DND-41 (cell line): ENCODE data around the gene MRPL17.

Source experiments
- EZH2 ChIP-seq: IDR thresholded peaks from 3 replicates; pipeline ENCODE4 v1.6.1; 2012; ENCODE audit warnings: borderline replicate concordance, low read depth, mild to moderate bottlenecking, moderate library complexity, low read length, inconsistent platforms; ENCODE audit not compliant: severe bottlenecking
- TF ChIP-seq, protein P1 (sequence below): IDR thresholded peaks from 2 replicates; pipeline ENCODE4 v1.5.1; 2012; ENCODE audit warnings: borderline replicate concordance, low read length, moderate library complexity, mild to moderate bottlenecking; ENCODE audit not compliant: poor library complexity, severe bottlenecking; ENCODE audit errors: extremely low read depth

DNA sequence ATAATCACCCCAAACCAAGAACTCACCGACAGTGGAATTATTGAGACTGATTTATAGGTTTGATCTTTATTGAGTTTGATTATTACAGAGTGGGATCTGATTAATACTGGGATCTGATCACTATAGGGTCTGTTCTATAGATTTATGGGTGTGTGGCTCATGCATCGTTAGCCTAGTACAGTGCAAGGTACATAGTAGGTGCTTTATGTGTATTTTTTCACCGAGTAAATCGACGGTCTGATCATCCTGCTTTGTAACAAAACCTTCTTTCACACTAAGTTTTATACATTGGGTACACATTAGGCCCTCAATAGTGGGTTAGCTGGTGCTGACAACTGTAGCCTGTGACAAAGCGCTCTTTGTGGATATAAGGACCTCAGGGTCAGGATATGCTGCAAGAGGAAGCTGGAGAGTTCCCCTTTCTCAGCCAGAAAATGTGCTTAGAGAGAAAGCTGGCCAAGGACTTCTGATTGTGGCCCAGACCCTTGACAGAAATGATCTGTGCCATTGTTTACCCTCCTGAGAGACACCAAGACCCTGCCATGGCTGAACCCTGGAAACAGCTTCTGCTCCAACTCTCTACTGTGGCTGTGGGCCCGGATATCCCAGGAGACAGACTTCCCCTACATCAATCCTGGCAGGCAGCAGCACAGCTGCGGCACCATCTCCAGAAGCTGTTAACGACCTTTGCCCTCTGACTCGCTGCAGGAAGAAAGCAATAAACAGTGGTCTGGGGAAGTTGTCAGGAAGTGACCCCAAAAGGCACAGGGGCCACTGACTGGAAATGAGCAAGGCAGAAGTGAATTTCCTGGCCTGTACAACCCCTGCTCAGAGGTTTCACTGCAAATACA, 47.8 kb downstream of the MRPL17 start:
- TF ChIP-seq, protein P1, sequence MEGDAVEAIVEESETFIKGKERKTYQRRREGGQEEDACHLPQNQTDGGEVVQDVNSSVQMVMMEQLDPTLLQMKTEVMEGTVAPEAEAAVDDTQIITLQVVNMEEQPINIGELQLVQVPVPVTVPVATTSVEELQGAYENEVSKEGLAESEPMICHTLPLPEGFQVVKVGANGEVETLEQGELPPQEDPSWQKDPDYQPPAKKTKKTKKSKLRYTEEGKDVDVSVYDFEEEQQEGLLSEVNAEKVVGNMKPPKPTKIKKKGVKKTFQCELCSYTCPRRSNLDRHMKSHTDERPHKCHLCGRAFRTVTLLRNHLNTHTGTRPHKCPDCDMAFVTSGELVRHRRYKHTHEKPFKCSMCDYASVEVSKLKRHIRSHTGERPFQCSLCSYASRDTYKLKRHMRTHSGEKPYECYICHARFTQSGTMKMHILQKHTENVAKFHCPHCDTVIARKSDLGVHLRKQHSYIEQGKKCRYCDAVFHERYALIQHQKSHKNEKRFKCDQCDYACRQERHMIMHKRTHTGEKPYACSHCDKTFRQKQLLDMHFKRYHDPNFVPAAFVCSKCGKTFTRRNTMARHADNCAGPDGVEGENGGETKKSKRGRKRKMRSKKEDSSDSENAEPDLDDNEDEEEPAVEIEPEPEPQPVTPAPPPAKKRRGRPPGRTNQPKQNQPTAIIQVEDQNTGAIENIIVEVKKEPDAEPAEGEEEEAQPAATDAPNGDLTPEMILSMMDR, result no peak
- no peak for TF ChIP-seq EZH2
